GM19351 (cell line): Measurements from ENCODE around the gene KRT38.

ENCODE experiments used
- ATAC-seq: cut with Tn5 transposase; IDR thresholded peaks from one replicate; pipeline ENCODE4 v1.9.1; 2021; ENCODE audit warnings: mild to moderate bottlenecking, moderate library complexity; ENCODE audit not compliant: unreplicated experiment

The KRT38 gene

GRCh38 chr17:41440531-41441033 lies at the start of gene KRT38:
TSS of gene KRT38 (minus strand) at chr17:41440983. CDS start at chr17:41440921, 62 bp downstream.
- no peak for ATAC-seq

GRCh38 chr17:41489531-41489930 lies 48.7 kb upstream of the KRT38 start, which contains the start of gene KRT36:
TSS of gene KRT36 (minus strand) at chr17:41489910. CDS start at chr17:41489864, 46 bp downstream.
- ATAC-seq, result no peak

GRCh38 chr17:41486809-41487530 lies 46.2 kb upstream of the KRT38 start:
- ATAC-seq, result no peak

GRCh38 chr17:41486316-41486715 lies 45.5 kb upstream of the KRT38 start:
- no peak for ATAC-seq

- no peak for ATAC-seq
Observed at GRCh38 chr17:41484920-41485904, 44.4 kb upstream of the KRT38 start.

GRCh38 chr17:41483991-41484826 lies 43.4 kb upstream of the KRT38 start:
- ATAC-seq, result no peak

GRCh38 chr17:41483531-41483930 lies 42.7 kb upstream of the KRT38 start:
- no peak for ATAC-seq

- ATAC-seq, result no peak
Observed at GRCh38 chr17:41481036-41481435, 40.3 kb upstream of the KRT38 start, which contains the start of gene KRT35. TSS of gene KRT35 (minus strand) at chr17:41481151. CDS start at chr17:41481097, 54 bp downstream.

GRCh38 chr17:41480581-41480980 lies 39.8 kb upstream of the KRT38 start:
- no peak for ATAC-seq

GRCh38 chr17:41480136-41480535 lies 39.4 kb upstream of the KRT38 start:
- no peak for ATAC-seq

GRCh38 chr17:41478237-41478636 lies 37.5 kb upstream of the KRT38 start:
- ATAC-seq, result no peak

GRCh38 chr17:41476866-41477815 lies 36.4 kb upstream of the KRT38 start:
- no peak for ATAC-seq

- no peak for ATAC-seq
Observed at GRCh38 chr17:41475421-41475820, 34.6 kb upstream of the KRT38 start.

- ATAC-seq, result no peak
Observed at GRCh38 chr17:41474863-41475262, 34.1 kb upstream of the KRT38 start.

GRCh38 chr17:41468346-41468745 lies 27.6 kb upstream of the KRT38 start:
- no peak for ATAC-seq

- ATAC-seq, result no peak
Observed at GRCh38 chr17:41467561-41467960, 26.8 kb upstream of the KRT38 start.

GRCh38 chr17:41466988-41467387 lies 26.2 kb upstream of the KRT38 start, which contains the start of gene KRT32:
TSS of gene KRT32 (minus strand) at chr17:41467386. CDS start at chr17:41467325, 61 bp downstream.
- ATAC-seq, result no peak

GRCh38 chr17:41464682-41465081 lies 23.9 kb upstream of the KRT38 start:
- ATAC-seq, result no peak

GRCh38 chr17:41464173-41464572 lies 23.4 kb upstream of the KRT38 start:
- no peak for ATAC-seq
